HG02852 (cell line): ENCODE data around the gene CFAP99.
"Not testable (repeated sequence)": the region's sequence is repeated elsewhere in the genome, so short reads cannot be mapped to it uniquely, and the experiment has no call there.

Experiments
- ATAC-seq: cut with Tn5 transposase; IDR thresholded peaks from one replicate; pipeline ENCODE4 v1.9.1; 2021; ENCODE audit warnings: mild to moderate bottlenecking, moderate library complexity; ENCODE audit not compliant: unreplicated experiment

The CFAP99 gene

DNA sequence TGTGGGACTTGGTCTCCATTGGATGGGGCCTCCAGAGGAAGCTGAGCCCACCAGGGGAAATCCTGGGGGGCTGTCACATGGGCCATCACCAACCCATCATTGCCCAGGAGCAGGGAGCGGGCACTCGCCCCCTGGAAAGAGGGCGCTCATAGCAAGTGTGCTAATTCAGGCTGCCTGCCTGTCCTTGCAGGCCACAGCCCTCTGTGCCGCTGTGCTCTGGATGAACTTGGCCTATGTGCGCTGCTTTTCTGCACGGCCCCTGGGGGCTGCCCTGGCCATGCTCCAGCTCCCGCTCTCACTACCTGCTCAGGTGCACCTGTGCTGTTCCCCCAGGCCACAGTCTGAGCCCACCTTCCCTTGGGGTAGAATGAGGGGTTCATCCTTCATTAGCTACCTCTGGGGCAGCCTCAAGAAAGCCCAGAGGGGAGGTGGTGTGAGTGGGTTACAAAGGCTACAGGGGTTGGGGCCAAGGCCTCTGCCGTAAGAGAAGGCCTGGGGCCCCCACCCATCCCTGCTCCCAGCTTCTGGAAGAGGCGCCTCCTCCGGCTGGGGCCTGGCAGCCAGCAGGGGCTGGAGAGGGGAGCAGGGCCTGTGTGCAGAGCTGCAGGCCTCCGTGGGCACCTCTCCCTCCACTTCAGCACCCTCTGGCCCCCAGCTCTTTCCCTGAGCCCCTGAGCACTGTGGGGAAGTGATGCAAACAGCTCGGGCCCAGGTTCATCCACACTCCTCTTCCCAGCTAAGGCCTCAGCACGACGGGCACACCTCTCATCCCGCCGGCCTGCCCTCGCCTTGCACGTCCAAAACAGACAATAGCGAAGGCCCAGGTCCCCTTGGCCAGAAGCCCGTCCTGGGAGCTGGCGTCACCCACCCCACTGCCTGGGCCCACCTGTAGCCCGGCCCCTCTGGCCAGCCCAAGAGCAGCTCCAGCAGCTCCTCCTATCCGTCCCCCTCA is 8.9 kb downstream of the CFAP99 start:
- no peak for ATAC-seq

DNA sequence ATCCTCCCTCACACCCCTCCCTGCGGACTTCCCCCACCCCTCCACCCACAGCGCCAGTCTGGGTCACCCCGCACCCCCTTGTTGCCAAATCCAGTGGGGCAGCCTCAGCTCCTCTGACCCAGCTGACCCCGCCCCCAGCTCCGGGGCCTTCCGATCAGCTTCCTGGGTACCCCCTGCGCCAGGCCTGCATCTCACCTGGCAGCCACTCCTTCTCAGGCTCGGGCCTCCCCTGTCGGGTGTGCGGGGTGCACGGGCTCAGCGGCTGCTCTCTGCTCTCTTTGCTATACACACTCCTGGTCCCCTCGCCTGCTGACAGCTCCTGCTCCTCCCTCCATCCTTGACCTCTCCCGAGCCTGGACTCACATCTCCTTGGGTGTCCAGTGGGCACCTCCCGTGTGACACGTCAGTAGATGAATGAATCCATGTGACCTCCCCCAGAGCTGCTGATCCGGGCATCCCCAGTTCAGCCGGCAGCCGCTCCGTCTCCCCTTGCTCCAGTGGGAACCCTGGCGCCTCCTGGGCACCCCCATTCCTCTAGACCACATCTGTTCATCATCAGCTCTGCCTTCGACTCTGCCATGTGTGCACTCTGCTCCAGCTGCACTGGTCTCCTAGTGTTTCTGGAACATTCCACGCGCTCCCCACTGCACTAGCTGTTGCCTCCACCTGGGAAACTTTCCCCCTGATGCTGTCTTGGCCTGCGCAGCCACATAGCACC is 9.9 kb downstream of the CFAP99 start:
- no peak for ATAC-seq

DNA sequence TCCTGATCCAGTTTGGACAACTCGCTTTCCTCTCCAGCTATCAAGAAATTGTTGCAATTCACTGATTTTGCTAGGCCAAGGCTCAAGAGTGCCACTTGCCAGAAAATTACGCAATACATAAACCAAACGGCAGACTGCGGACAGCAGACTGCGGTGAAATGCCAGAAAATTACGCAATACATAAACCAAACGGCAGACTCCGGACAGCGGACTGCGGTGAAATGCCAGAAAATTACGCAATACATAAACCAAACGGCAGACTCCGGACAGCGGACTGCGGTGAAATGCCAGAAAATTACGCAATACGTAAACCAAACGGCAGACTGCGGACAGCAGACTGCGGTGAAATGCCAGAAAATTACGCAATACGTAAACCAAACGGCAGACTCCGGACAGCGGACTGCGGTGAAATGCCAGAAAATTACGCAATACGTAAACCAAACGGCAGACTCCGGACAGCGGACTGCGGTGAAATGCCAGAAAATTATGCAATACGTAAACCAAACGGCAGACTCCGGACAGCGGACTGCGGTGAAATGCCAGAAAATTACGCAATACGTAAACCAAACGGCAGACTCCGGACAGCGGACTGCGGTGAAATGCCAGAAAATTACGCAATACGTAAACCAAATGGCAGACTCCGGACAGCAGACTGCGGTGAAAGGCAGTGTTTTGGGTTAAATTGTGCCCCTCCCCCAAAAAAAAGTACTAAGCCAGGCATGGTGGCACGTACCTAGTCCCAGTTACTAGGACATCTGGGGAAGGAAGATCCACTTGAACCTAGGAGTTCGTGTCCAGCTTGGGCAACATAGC is 11.4 kb downstream of the CFAP99 start:
- ATAC-seq = not testable (repeated sequence)

DNA sequence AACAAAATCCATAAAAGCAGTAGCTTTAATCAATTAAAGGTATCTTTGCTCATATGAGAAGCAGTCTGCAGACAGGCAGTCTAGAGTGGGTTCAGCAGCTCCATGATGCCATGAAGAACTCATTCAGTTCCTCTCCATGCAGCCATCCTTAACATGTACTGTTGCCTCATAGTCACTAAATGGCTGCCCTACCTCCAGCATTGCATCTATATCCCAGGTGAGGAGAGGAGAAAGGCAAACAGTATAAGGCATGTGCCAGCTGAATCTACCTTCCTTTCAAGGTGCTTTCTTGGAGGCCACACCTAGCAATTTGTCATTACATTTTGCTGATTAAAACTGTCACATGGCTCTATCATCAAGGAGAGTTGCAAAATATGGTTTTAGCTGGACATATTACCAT is 13.2 kb downstream of the CFAP99 start:
- no peak for ATAC-seq

DNA sequence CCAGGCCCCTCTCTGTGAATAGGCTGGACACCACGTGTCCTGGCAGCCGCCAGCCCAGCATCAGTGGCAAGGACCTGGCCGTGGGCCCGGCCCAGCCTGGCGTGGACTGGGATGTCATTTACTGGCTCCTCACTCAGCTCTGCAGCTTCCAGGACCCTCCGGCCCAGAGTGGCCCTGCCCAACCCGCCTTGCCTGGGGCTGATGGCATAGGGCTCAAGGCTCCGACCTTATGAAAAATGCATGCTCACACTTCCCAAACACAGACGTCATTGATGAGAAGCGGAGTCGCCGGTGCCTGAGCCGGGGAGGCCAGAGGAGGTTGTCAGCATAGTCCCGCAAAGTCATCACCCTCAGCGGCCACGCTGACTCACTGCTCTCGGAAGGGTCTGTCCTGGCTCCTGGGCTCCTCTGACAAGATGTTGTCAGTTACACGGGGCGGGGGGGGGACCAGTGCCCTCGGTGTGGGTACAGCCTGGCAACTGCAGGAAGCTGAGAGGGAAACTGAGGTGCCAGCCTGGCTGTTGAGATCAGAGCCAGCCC is 14.3 kb downstream of the CFAP99 start:
- ATAC-seq = no peak

DNA sequence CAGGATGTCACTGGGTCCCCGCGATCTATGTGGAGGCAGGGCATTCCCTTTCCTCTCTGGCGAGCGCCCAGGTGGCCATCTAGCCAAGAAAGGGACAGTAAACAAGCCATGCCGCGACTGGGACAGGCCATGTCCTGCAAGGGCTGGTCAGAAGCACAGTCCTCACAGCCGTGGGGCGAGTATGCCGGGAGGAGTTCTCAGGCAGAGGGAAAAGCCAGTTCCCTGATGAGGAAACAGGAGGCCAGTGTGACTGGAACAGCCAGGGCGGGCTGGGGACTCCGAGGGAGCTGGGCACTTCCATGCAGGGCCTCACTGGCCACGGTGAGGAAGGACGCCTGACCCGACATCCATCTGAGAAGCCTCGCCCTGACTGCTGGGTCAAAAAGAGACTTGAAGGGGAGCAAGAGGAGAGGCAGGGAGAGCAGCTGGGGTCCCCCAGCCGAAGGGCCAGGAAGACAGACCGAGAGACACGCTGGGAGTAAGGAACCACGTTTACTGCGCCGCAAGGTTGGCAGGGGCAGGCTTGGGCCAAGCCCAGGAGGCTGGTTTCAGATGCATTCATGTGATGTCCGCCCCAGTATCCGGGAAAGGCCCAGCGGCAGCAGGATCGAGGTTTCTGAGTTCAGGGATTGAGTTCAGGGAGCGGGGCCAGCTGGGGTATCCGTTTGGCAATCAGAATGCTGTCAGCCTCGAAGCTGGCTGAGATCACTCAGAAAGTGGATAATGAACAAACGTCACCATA is 15.0 kb downstream of the CFAP99 start:
- ATAC-seq = no peak

DNA sequence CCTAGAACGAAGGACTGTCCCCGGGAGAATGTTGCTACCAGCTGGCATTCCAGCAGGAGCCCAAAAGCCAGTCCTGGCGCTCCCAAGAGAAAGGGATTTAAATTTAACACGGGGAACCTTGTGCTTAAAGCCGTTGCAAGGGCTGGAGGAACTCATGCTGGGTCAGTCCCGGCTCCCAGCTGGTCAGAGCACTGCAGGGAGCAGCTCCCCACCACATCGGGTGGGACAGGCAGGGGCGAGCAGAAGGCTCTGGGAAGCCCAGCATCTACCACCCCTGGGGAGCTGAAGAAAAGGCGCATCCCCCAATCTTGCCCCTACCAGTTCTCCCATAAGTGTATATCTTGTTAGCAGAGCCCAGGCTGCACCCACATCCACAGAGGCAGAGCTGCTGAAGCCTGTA is 15.7 kb downstream of the CFAP99 start:
- no peak for ATAC-seq

DNA sequence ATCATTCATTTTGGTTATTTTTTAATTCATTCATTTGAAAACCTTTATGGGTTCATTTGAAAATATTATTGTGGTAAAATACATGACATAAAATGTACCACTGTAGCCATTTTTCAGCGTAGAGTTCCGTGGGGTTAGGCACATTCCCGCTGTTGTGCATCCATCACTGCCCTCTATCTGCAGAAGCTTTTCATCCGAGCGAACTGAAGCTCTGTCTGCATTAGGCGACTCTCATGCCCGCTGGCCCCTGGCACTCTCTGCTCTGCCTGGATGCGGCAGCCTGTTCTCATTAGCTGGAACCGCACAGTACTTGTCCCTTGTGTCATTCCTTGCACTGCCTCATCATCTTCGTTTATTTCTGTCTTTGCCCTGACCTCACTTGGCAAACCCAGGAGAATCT is 17.5 kb downstream of the CFAP99 start:
- no peak for ATAC-seq

DNA sequence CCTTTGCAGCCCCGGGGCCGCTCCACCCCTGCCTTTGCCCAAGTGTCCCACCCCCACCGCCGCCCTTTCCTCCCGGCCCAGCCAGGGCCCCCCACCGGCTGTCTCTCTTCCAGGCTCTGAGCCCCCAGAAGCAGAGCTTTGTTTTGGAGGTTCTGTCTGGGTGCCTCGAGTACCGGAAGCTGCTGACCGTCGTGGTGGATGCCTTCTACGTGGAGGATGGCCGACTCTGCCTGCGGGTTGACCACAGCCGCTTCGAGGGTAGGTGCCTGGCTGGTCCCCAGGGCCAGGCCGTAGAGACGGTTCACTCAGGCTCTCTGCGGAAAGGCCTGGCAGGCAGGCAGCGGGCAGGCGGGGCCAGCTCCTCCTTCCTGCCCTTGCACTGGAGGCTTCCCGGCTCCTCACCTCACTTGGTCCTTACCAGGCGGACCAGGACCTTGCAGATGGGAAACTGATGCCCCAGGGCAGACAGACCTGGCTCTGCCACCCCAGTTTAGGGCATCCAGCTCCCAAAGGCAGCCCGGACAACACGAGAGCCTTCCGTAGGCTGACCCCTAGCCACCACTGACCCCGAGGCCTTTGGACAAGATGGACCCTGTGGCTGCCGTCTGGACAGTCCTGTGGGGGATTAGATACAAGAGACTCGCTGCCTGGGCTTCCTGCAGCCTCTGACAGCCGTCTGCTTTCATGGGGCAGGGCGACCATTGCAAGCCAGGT is 18.2 kb downstream of the CFAP99 start:
- ATAC-seq = no peak

DNA sequence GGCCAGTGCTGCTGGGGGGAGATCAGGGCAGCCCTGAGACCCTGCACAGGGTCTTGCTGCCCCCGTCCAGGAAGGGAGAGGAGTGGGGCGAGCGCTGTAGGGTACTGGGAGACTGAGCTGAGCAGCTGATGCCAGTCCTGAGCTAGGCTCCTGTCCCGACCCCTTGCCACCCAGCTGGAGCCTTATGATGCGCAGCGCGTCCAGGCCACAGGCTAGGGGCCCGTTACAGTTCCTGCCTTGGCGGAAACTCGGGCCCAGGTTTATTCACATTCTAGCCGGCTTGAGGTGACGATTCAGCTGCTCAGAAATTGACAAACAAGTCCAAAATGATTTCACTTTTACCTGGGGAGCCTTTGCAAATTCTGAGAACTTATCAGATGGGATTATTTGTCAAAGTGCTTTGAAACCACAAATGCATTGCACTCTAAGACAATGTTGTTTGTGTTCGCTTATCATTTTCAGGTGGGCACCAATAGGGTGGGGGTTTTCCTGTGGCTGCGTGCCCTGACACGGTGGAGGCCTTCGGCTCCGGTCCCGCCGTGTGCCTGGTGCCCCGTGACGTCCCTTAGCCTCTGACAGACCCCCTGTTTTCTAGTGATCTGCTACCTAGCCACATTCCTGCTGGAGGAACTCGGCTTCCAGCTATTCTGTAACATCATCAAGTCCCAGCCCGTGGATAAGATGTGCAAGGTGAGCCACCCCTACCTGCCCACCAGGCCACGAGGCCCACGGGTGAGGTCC is 18.9 kb downstream of the CFAP99 start:
- ATAC-seq = no peak

DNA sequence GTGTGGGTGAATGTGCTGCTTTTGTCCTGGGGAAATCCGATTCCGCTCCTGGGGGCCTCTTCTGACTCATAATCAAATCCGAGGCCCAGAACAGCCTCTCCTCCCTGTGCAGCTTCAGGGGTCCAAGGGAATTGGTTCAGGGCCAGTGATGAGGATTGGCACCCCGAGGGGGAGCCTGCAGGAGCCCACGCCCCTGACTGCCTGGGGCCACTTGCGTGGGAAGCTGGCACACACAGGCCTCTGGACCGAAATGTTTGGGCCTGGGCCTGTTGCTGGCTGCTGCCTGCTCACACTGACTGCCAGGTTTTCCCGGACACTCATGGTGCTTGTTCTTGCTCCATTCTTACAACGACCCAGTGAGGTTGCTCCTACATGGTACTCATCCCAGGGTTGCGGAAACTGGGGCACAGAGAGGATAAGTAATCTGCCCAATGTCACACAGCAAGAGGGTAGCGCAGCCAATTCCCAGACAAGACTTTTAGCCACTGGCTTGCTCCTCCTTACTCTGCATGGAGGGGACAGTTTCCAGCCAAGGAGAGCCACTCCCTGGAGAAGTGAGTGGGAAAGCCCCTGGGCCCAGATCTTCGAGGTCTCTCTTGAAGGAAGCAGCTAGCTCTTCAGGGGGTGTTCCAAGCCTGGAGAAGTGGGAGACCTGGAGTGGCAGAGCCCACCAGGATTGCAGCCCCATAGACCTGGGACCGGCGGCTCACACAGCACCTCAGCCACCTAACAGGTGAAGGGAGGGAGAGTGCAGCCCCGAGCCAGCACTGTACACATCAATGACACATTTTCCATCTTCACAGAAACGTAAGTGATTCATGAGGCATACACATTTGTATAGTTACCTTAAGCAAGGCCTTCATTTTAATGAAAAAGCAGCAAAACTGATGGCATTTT is 20.3 kb downstream of the CFAP99 start:
- no peak for ATAC-seq

DNA sequence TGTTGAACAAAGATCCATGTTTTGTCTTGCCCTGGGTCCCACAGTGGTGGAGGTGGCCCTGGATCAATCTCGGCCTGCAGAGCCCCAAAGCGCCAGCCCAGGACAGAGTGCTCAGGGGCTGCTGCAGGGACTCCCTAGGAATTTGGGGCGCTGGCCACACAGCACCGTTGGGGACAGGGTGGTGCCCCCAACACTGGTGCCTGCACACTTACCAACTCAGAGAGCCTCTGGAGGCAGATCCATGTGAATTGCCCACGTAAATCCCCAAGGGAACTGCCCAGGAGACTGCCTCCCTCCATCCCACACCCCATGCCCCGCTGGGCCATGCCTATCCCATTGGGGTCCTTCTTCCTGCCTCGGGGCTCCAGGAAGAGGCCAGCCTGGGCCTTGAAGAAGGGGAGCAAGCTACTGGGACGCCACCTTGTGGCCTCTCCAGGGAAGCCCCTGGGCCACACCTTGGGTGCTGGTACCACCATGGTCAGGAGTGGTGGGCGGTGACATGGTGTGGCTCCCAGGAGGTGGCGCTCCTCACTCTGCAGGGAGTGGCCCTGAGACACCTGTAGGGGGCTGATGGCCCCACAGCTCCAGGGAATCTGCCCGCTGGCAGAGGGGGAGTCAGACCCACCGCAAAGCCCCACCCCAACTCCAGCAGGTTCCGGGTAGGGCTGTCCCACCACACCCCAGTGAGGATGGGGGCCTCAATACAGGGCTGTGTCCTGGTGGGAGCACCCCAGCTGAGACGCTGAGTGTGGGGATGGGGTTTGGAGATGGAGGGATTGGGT is 22.8 kb downstream of the CFAP99 start:
- ATAC-seq = peak; percentile 74

DNA sequence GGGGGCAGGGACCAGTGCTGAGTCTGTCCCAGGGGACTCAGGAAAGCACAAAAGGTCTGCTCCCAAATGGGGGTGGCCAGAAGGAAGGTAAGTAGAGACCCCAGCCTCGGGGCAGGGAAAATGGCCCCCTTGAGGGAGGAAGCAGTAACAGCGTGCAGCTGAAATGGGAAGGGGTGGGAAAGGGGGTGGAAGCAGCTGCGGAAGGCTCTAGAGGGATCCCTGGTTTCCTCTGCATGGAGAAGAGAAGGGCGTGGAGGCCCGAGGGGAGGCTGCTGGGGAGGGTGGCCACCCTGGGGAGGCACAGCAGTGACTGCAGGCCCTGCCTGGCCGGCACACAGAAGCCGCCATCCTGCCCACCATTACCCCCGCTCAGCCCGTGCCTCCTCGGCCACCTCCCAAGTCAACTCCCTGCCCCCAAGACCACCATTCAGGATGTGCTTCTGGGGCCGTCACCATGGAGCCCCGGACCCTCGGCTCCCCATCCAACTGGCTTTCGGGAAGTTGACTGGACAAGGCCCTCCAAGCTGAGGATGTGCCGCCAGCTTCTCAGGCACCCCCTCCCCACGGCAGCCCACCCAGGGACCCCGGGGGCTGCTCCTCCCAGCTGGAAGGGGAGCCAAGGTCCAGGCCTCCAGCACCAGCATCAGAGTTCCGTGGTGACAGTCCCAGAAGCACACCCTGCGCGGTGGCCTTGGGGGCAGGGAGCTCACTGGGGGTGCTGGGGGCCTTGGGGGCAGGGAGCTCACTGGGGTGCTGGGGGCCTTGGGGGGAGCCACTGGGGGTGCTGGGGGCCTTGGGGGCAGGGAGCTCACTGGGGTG is 23.6 kb downstream of the CFAP99 start:
- ATAC-seq = no peak

DNA sequence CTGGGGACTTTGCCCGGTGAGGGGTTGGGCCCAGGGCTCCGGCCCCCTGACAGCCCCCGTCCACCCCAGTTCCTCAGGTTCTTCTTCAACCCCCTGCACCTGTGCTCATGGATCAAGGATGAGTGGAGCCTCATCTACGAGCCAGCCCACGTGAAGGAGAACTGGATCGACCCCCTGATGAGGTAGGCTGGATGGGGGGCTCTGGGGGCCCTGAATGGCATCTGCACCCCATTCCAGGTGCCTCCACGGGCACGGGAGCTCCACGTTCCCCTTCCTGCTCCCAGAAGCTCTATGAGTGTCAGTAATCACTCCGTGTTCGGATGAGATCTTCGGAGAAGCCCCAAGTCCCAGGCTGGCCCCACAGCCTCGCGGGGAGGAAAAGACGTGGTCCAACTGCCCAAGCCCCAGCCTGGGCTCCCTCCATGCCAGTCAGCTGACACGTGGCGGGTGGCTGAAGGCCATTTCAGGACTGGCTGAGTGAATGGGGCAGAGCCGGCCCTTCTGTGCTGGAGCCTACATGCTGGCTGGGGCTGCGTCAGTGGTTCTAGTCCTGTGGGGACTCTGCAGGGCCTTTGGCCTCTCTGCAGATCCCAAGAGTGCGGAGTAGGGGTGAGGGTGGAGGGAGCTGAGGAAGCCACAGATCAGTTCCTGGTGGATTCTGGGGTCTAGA is 24.4 kb downstream of the CFAP99 start:
- no peak for ATAC-seq

DNA sequence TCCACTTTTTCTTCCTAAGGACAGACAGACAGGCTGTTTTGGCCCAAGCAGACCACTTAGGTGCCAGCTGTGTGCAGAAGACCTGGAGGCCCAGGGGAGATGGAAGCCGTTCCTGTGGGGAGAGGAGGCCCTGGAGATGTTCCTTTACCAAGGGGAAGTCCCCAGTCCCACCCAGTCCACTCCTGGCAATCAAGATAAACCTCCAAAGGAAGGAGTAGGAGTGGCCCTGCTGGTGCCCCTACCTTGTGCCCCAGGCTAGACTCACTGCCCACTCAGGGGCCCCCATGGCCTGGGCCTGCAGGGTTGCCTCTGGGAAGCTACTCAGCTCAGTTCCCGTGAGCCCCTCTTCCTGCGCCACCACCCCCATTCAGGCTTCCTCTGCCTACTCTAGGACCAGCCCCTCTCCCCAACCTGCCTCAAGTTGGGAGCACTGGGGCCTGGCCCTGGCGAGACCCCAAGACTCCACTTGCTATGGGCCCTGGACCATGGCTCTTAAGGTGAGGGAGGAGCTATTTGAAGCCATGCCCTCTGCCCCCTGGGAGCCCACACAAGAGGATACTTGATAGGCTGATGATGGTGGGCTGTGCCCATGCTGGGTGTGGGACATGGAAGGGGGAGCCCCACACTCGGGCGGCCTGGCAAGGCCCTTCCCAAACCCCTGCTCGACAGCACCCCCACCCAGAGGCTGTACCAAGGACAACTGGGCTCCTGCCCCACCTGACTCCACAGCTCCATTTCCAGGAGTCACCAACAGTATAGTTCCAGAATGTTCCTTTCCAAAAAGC is 25.4 kb downstream of the CFAP99 start:
- ATAC-seq = no peak
